ENCODE results near the gene OR2F1. TPM values are rescaled to one million over a fixed set of nuclear protein-coding genes. Genes with fewer than 3 reads are reported as not detected.

The OR2F1 gene
- total and polyA plus RNA-seq, 2 donors (not counting 1 experiment from before 2014, with no cell fraction given) = not detected

GRCh38 chr7:143938379-143939243 is 16.0 kb upstream of the OR2F1 start:
- Histone ChIP-seq H3K4me1 (ENCODE audit: control insufficient read depth, extremely low read depth, insufficient read depth, low read length) (peaks cover 6% of the 10 kb centered on the region), H2AFZ (ENCODE audit: low read length) (no peak overlapping the region), H3K36me3 (ENCODE audit: control insufficient read depth, insufficient read depth, low read length) (no peaks in the 10 kb centered on the region), H4K20me1 (ENCODE audit: control insufficient read depth, extremely low read depth, insufficient read depth, low read length) (no peaks in the 10 kb centered on the region), H3K27me3 (ENCODE audit: control insufficient read depth, insufficient read depth, low read length) (no peaks in the 10 kb centered on the region), H3K4me2 (ENCODE audit: extremely low read depth, insufficient read depth, low read length) (no peak overlapping the region), H3K4me3 (replicated peaks in 1 of 4; ENCODE audit: control extremely low read depth in 1 of 4, insufficient read depth in 1 of 4, low read depth in 3 of 4, low read length in 4 of 4) (no peak overlapping the region), H3K27ac (ENCODE audit: insufficient read depth, low read length) (no peak overlapping the region), H3K9ac (ENCODE audit: insufficient read depth, low read length) (no peak overlapping the region), H3K79me2 (ENCODE audit: control insufficient read depth, insufficient read depth, low read length) (no peaks in the 10 kb centered on the region), H3K9me3 (ENCODE audit: control insufficient read depth, insufficient read depth, low read depth, low read length) (no peaks in the 10 kb centered on the region)
- TF ChIP-seq EZH2 (IDR thresholded peaks at IDR 0.05; ENCODE audit: low read length, missing control alignments) (no peak), CTCF (conservative IDR thresholded peaks at IDR 0.05 in 1 of 2, IDR thresholded peaks at IDR 0.05 in 1 of 2; ENCODE audit: low read depth in 1 of 2, low read length in 2 of 2) (no peak)
- no peak for DNase-seq (ENCODE audit: low read depth in 2 of 2)

- no peak overlapping the region for H3K9ac ChIP-seq (ENCODE audit: insufficient read depth, low read length)
- H2AFZ ChIP-seq (ENCODE audit: low read length) = no peak overlapping the region
- H3K4me2 ChIP-seq (ENCODE audit: extremely low read depth, insufficient read depth, low read length) = no peak overlapping the region
- no peaks in the 10 kb centered on the region for H3K79me2 ChIP-seq (ENCODE audit: control insufficient read depth, insufficient read depth, low read length)
- no peak for DNase-seq (ENCODE audit: low read depth in 2 of 2)
- no peak overlapping the region for H3K27ac ChIP-seq (ENCODE audit: insufficient read depth, low read length)
- no peaks in the 10 kb centered on the region for H3K4me1 ChIP-seq (ENCODE audit: control insufficient read depth, extremely low read depth, insufficient read depth, low read length)
- H3K27me3 ChIP-seq (ENCODE audit: control insufficient read depth, insufficient read depth, low read length) = no peaks in the 10 kb centered on the region
- no peaks in the 10 kb centered on the region for H3K36me3 ChIP-seq (ENCODE audit: control insufficient read depth, insufficient read depth, low read length)
- TF ChIP-seq EZH2 (IDR thresholded peaks at IDR 0.05; ENCODE audit: low read length, missing control alignments) (no peak), CTCF (conservative IDR thresholded peaks at IDR 0.05 in 1 of 2, IDR thresholded peaks at IDR 0.05 in 1 of 2; ENCODE audit: low read depth in 1 of 2, low read length in 2 of 2) (no peak)
- H3K4me3 ChIP-seq (replicated peaks in 1 of 4; ENCODE audit: control extremely low read depth in 1 of 4, insufficient read depth in 1 of 4, low read depth in 3 of 4, low read length in 4 of 4) = no peak overlapping the region
- no peaks in the 10 kb centered on the region for H3K9me3 ChIP-seq (ENCODE audit: control insufficient read depth, insufficient read depth, low read depth, low read length)
- H4K20me1 ChIP-seq (ENCODE audit: control insufficient read depth, extremely low read depth, insufficient read depth, low read length) = no peaks in the 10 kb centered on the region
Measured at GRCh38 chr7:143945423-143945822, 9.2 kb upstream of the OR2F1 start.

GRCh38 chr7:143947111-143947510 is 7.5 kb upstream of the OR2F1 start:
- no peaks in the 10 kb centered on the region for H3K9me3 ChIP-seq (ENCODE audit: control insufficient read depth, insufficient read depth, low read depth, low read length)
- H3K36me3 ChIP-seq (ENCODE audit: control insufficient read depth, insufficient read depth, low read length) = no peaks in the 10 kb centered on the region
- DNase-seq (ENCODE audit: low read depth in 2 of 2) = no peak
- no peak overlapping the region for H3K4me3 ChIP-seq (replicated peaks in 1 of 4; ENCODE audit: control extremely low read depth in 1 of 4, insufficient read depth in 1 of 4, low read depth in 3 of 4, low read length in 4 of 4)
- H3K79me2 ChIP-seq (ENCODE audit: control insufficient read depth, insufficient read depth, low read length) = no peaks in the 10 kb centered on the region
- H4K20me1 ChIP-seq (ENCODE audit: control insufficient read depth, extremely low read depth, insufficient read depth, low read length) = no peaks in the 10 kb centered on the region
- no peak overlapping the region for H2AFZ ChIP-seq (ENCODE audit: low read length)
- no peaks in the 10 kb centered on the region for H3K4me1 ChIP-seq (ENCODE audit: control insufficient read depth, extremely low read depth, insufficient read depth, low read length)
- H3K27me3 ChIP-seq (ENCODE audit: control insufficient read depth, insufficient read depth, low read length) = no peaks in the 10 kb centered on the region
- no peak overlapping the region for H3K4me2 ChIP-seq (ENCODE audit: extremely low read depth, insufficient read depth, low read length)
- no peak overlapping the region for H3K27ac ChIP-seq (ENCODE audit: insufficient read depth, low read length)
- TF ChIP-seq EZH2 (IDR thresholded peaks at IDR 0.05; ENCODE audit: low read length, missing control alignments) = no peak
- no peak for TF ChIP-seq CTCF (conservative IDR thresholded peaks at IDR 0.05 in 1 of 2, IDR thresholded peaks at IDR 0.05 in 1 of 2; ENCODE audit: low read depth in 1 of 2, low read length in 2 of 2)
- no peak overlapping the region for H3K9ac ChIP-seq (ENCODE audit: insufficient read depth, low read length)

Measured in fibroblast of lung (primary cell).